Colonic mucosa (tissue), 4 donors: ENCODE measurements around the gene UBE2B. TPM values are rescaled to one million over a fixed set of nuclear protein-coding genes. Genes with fewer than 3 reads are reported as not detected.

Source experiments
- DNase-seq: peaks from one replicate; pipeline ENCODE4 v3.0.0-alpha.2; 2020
- H3K27ac ChIP-seq: fragments of 200-600 bp; one replicate; pipeline ENCODE4 v1.8.0; 2021
- H3K27me3 ChIP-seq: fragments of 200-600 bp; one replicate; pipeline ENCODE4 v1.8.0; 2021
- H3K36me3 ChIP-seq: fragments of 200-600 bp; one replicate; pipeline ENCODE4 v1.8.0; 2021
- H3K4me1 ChIP-seq: fragments of 200-600 bp; one replicate; pipeline ENCODE4 v1.8.0; 2021; ENCODE audit warnings: mild to moderate bottlenecking
- H3K4me3 ChIP-seq: fragments of 200-600 bp; one replicate; pipeline ENCODE4 v1.8.0; 2021
- H3K9ac ChIP-seq, 2 donors: one replicate each; pipeline ENCODE4 v1.7.0; 2013; ENCODE audit warnings: control low read depth in 2 of 2, low read depth in 2 of 2, low read length in 2 of 2
- H3K9me3 ChIP-seq: fragments of 200-600 bp; one replicate; pipeline ENCODE4 v1.8.0; 2021
- CTCF ChIP-seq: fragments of 200-600 bp; IDR thresholded peaks from one replicate; pipeline ENCODE4 v1.8.0; 2022; ENCODE audit warnings: antibody characterized with exemption, mild to moderate bottlenecking
- intact Hi-C: fragments of 100-400 bp; cut with DNase I; formaldehyde crosslinking; loops from one replicate; pipeline ENCODE4 v1.14.1; 2022
- total RNA-seq, 2 donors: library from RNA; stranded (reverse); fragmentation: NEBNext Ultra II Directional in 1 of 2; extraction: Animal tissue kit (Norgen Biotek cat#: 25700) in 1 of 2; gene quantifications; one replicate each; pipeline ENCODE4 v1.2.1, GENCODE V29; 2021
- donor health status: healthy.
- donor health status: DM: no; HTN: no; CAD: no.
- donor health status: DM: no; HTN: no; CAD: no.

The UBE2B gene
- total RNA-seq, 2 donors from 2014 or later: 55.2 to 128 TPM

GRCh38 chr5:134394932-134395331 is 23.6 kb downstream of the UBE2B start:
- H3K9me3 ChIP-seq: no peaks in the 10 kb centered on the region
- H3K4me1 ChIP-seq: no peaks in the 10 kb centered on the region
- intact Hi-C loops: no loop called here
- H3K36me3 ChIP-seq: peaks cover 17% of the 10 kb centered on the region
- H3K27ac ChIP-seq: no peak overlapping the region
- no peak overlapping the region for H3K4me3 ChIP-seq
- no peak for TF ChIP-seq CTCF
- H3K27me3 ChIP-seq: no peaks in the 10 kb centered on the region
- no peak for DNase-seq
- no peak overlapping the region for H3K9ac ChIP-seq

- Histone ChIP-seq H3K9me3 (no peaks in the 10 kb centered on the region), H3K36me3 (peaks cover 11% of the 10 kb centered on the region), H3K9ac (no peak overlapping the region), H3K27me3 (no peaks in the 10 kb centered on the region), H3K4me3 (no peak overlapping the region), H3K4me1 (no peaks in the 10 kb centered on the region), H3K27ac (no peak overlapping the region)
- no peak for TF ChIP-seq CTCF
- intact Hi-C loops: no loop called here
- no peak for DNase-seq
These were observed 24.9 kb downstream of the UBE2B start for GRCh38 chr5:134396274-134396673.

- H3K9ac ChIP-seq: no peak overlapping the region
- H3K4me3 ChIP-seq: no peak overlapping the region
- TF ChIP-seq CTCF: no peak
- no peak overlapping the region for H3K27ac ChIP-seq
- H3K27me3 ChIP-seq: no peaks in the 10 kb centered on the region
- H3K4me1 ChIP-seq: no peaks in the 10 kb centered on the region
- no peaks in the 10 kb centered on the region for H3K9me3 ChIP-seq
- intact Hi-C loops: no loop called here
- no peak for DNase-seq
- H3K36me3 ChIP-seq: peaks cover 11% of the 10 kb centered on the region
These were observed 25.8 kb downstream of the UBE2B start for GRCh38 chr5:134397196-134397595.

- Histone ChIP-seq H3K4me3 (no peak overlapping the region), H3K9ac (no peak overlapping the region), H3K36me3 (peaks cover 3% of the 10 kb centered on the region), H3K27ac (no peak overlapping the region), H3K9me3 (no peaks in the 10 kb centered on the region), H3K27me3 (no peaks in the 10 kb centered on the region), H3K4me1 (no peaks in the 10 kb centered on the region)
- intact Hi-C loops: no loop called here
- no peak for DNase-seq
- no peak for TF ChIP-seq CTCF
These were observed 27.3 kb downstream of the UBE2B start for GRCh38 chr5:134398609-134399155.

GRCh38 chr5:134403951-134404350 is 32.6 kb downstream of the UBE2B start:
- intact Hi-C loops: loop anchor here (10.0 kb wide), 1 partner anchor 171 kb away; no protein-coding TSS in a partner anchor
- no peaks in the 10 kb centered on the region for H3K4me1 ChIP-seq
- TF ChIP-seq CTCF: no peak
- H3K27ac ChIP-seq: no peak overlapping the region
- H3K36me3 ChIP-seq: no peaks in the 10 kb centered on the region
- H3K27me3 ChIP-seq: no peaks in the 10 kb centered on the region
- DNase-seq: no peak
- H3K9ac ChIP-seq: no peak overlapping the region
- H3K9me3 ChIP-seq: no peaks in the 10 kb centered on the region
- H3K4me3 ChIP-seq: no peak overlapping the region
